HEK293 (cell line): ENCODE measurements around the gene ZSWIM3.

ENCODE experiments used
- CTCF ChIA-PET: fragments of 350-600 bp; formaldehyde crosslinking; extraction: SDS; loops from one replicate; lab custom pipeline; 2021; ENCODE audit warnings: antibody characterized with exemption; lab: Yijun Ruan, JAX
- POLR2A ChIA-PET: fragments of 300-600 bp; formaldehyde crosslinking; extraction: SDS; loops from one replicate; lab custom pipeline; 2020; ENCODE audit warnings: antibody characterized with exemption, inconsistent platforms; lab: Yijun Ruan, JAX
- H3K27ac ChIP-seq: fragments of 200-500 bp; sonication (Bioruptor generic); 2 replicates; pipeline ENCODE4 v1.5.1; 2014; ENCODE audit warnings: low read depth, low read length, control low read depth, inconsistent platforms; ENCODE audit errors: extremely low read depth
- H3K36me3 ChIP-seq, 2 experiments: fragments of 200-500 bp in 1 of 2; sonication (Bioruptor generic) in 1 of 2; 1 replicate in 1 of 2; 2 replicates in 1 of 2; pipeline ENCODE4 v1.5.1; 2014 to 2017; ENCODE audit warnings: inconsistent platforms in 2 of 2, low read length in 2 of 2; ENCODE audit not compliant: control insufficient read depth in 2 of 2, insufficient read depth in 1 of 2
- H3K4me1 ChIP-seq: fragments of 200-500 bp; sonication (Bioruptor generic); 2 replicates; pipeline ENCODE4 v1.5.1; 2014; ENCODE audit warnings: mild to moderate bottlenecking, low read length, inconsistent platforms; ENCODE audit not compliant: control insufficient read depth, insufficient read depth
- H3K4me3 ChIP-seq: 2 replicates; pipeline ENCODE4 v1.5.1; 2011; ENCODE audit warnings: low read depth, mild to moderate bottlenecking, control low read depth, low read length, moderate library complexity
- H3K9me3 ChIP-seq: fragments of 200-500 bp; sonication (Bioruptor generic); 2 replicates; pipeline ENCODE4 v1.5.1; 2014; ENCODE audit warnings: low read depth, low read length, inconsistent platforms; ENCODE audit not compliant: control insufficient read depth, insufficient read depth
- GLIS2 ChIP-seq: fragments of 450-650 bp; formaldehyde crosslinking; IDR thresholded peaks from 2 replicates; pipeline ENCODE4 v1.5.1; 2016; ENCODE audit warnings: missing biosample characterization, missing genetic modification characterization
- HIC1 ChIP-seq: fragments of 450-650 bp; formaldehyde crosslinking; IDR thresholded peaks from 2 replicates; pipeline ENCODE4 v1.5.1; 2016; ENCODE audit warnings: missing biosample characterization, missing genetic modification characterization
- HOXC10 ChIP-seq: sonication (generic); formaldehyde crosslinking; IDR thresholded peaks from 2 replicates; pipeline ENCODE4 v1.8.1; 2023; ENCODE audit warnings: mild to moderate bottlenecking, missing genetic modification reagents
- HOXD13 ChIP-seq: sonication (generic); formaldehyde crosslinking; IDR thresholded peaks from 2 replicates; pipeline ENCODE4 v1.8.0; 2022; ENCODE audit warnings: missing genetic modification reagents, borderline replicate concordance
- KLF7 ChIP-seq: fragments of 450-650 bp; formaldehyde crosslinking; IDR thresholded peaks from 2 replicates; pipeline ENCODE4 v1.5.1; 2016; ENCODE audit warnings: missing biosample characterization, missing genetic modification characterization, borderline replicate concordance
- PBX3 ChIP-seq: sonication (generic); formaldehyde crosslinking; IDR thresholded peaks from 2 replicates; pipeline ENCODE4 v1.8.1; 2022; ENCODE audit warnings: mild to moderate bottlenecking, moderate library complexity, missing genetic modification reagents
- PRDM4 ChIP-seq: fragments of 450-650 bp; formaldehyde crosslinking; IDR thresholded peaks from 2 replicates; pipeline ENCODE4 v1.5.1; 2017; ENCODE audit warnings: missing biosample characterization, missing genetic modification characterization
- SP2 ChIP-seq: fragments of 450-650 bp; formaldehyde crosslinking; IDR thresholded peaks from 2 replicates; pipeline ENCODE4 v1.5.1; 2016; ENCODE audit warnings: missing biosample characterization, missing genetic modification characterization
- ZBTB17 ChIP-seq: fragments of 450-650 bp; formaldehyde crosslinking; IDR thresholded peaks from 2 replicates; pipeline ENCODE4 v1.5.1; 2016; ENCODE audit warnings: missing biosample characterization, missing genetic modification characterization
- ZBTB48 ChIP-seq: fragments of 450-650 bp; formaldehyde crosslinking; IDR thresholded peaks from 2 replicates; pipeline ENCODE4 v1.5.1; 2016; ENCODE audit warnings: missing biosample characterization, missing genetic modification characterization
- ZFHX2 ChIP-seq: fragments of 450-650 bp; formaldehyde crosslinking; conservative IDR thresholded peaks from 2 replicates; pipeline ENCODE4 v1.5.1; 2016; ENCODE audit warnings: missing biosample characterization, missing genetic modification characterization
- ZFP69B ChIP-seq: fragments of 450-650 bp; formaldehyde crosslinking; IDR thresholded peaks from 2 replicates; pipeline ENCODE4 v1.5.1; 2016; ENCODE audit warnings: missing biosample characterization, missing genetic modification characterization
- ZNF202 ChIP-seq: fragments of 450-650 bp; formaldehyde crosslinking; IDR thresholded peaks from 2 replicates; pipeline ENCODE4 v1.5.1; 2016; ENCODE audit warnings: missing biosample characterization, missing genetic modification characterization, borderline replicate concordance
- ZNF335 ChIP-seq: fragments of 450-650 bp; formaldehyde crosslinking; conservative IDR thresholded peaks from 2 replicates; pipeline ENCODE4 v1.5.1; 2016; ENCODE audit warnings: missing biosample characterization, missing genetic modification characterization
- ZNF354C ChIP-seq: fragments of 450-650 bp; formaldehyde crosslinking; IDR thresholded peaks from 2 replicates; pipeline ENCODE4 v1.5.1; 2016; ENCODE audit warnings: missing biosample characterization, missing genetic modification characterization, low read depth, borderline replicate concordance
- ZNF366 ChIP-seq: fragments of 450-650 bp; formaldehyde crosslinking; conservative IDR thresholded peaks from 2 replicates; pipeline ENCODE4 v1.5.1; 2016; ENCODE audit warnings: missing biosample characterization, missing genetic modification characterization
- ZNF423 ChIP-seq: fragments of 450-650 bp; formaldehyde crosslinking; IDR thresholded peaks from 2 replicates; pipeline ENCODE4 v1.5.1; 2016; ENCODE audit warnings: missing biosample characterization, missing genetic modification characterization
- ZNF426 ChIP-seq: fragments of 450-650 bp; formaldehyde crosslinking; IDR thresholded peaks from 2 replicates; pipeline ENCODE4 v1.5.1; 2017; ENCODE audit warnings: missing biosample characterization, missing genetic modification characterization, mild to moderate bottlenecking, inconsistent platforms, moderate library complexity
- ZNF529 ChIP-seq: fragments of 450-650 bp; formaldehyde crosslinking; IDR thresholded peaks from 2 replicates; pipeline ENCODE4 v1.5.1; 2017; ENCODE audit warnings: missing genetic modification characterization, missing biosample characterization; ENCODE audit not compliant: insufficient replicate concordance
- ZNF548 ChIP-seq: fragments of 450-650 bp; formaldehyde crosslinking; IDR thresholded peaks from 2 replicates; pipeline ENCODE4 v1.5.1; 2016; ENCODE audit warnings: missing biosample characterization, missing genetic modification characterization
- ZNF549 ChIP-seq: fragments of 450-650 bp; IDR thresholded peaks from 2 replicates; pipeline ENCODE4 v1.5.1; 2018; ENCODE audit warnings: missing biosample characterization, missing genetic modification characterization, mild to moderate bottlenecking, inconsistent platforms, moderate library complexity
- ZNF555 ChIP-seq: fragments of 450-650 bp; formaldehyde crosslinking; conservative IDR thresholded peaks from 2 replicates; pipeline ENCODE4 v1.5.1; 2017; ENCODE audit warnings: missing biosample characterization, mild to moderate bottlenecking, missing genetic modification characterization, inconsistent platforms
- ZNF571 ChIP-seq: fragments of 450-650 bp; formaldehyde crosslinking; IDR thresholded peaks from 2 replicates; pipeline ENCODE4 v1.5.0; 2017; ENCODE audit warnings: missing biosample characterization, missing genetic modification characterization
- ZNF837 ChIP-seq: fragments of 450-650 bp; formaldehyde crosslinking; IDR thresholded peaks from 2 replicates; pipeline ENCODE4 v1.5.1; 2016; ENCODE audit warnings: missing biosample characterization, missing genetic modification characterization

Gene ZSWIM3

GRCh38 chr20:45888681-45889080 is 31.3 kb downstream of the ZSWIM3 start (continued):
- TF ChIP-seq PRDM4 (no peak), ZNF354C (tag by site-specific recombination) (no peak), ZNF837 (tag by site-specific recombination) (no peak), ZNF549 (tag by site-specific recombination) (no peak), ZBTB48 (tag by site-specific recombination) (no peak)

GRCh38 chr20:45890077-45890984 is 32.9 kb downstream of the ZSWIM3 start:
- ChIA-PET CTCF (interaction anchor here (0.8 to 1.6 kb wide), 4 partner anchors 9 to 91 kb away, joined by 3 to 7 read pairs (median 4); no protein-coding TSS in a partner anchor), POLR2A (interaction anchor here (0.8 to 2.0 kb wide), 5 partner anchors 9 to 44 kb away, joined by 3 to 16 read pairs (median 4); partner anchors contain the start of genes ACOT8, PCIF1, ZSWIM1 and ZSWIM3)
- Histone ChIP-seq H3K36me3 (peaks cover 0 to 46% of the 10 kb centered on the region in 2 experiments; a peak in 2 of 3 replicates), H3K4me1 (peaks cover 3% of the 10 kb centered on the region; the same call in 1 of the 2 replicates), H3K9me3 (no peaks in the 10 kb centered on the region), H3K27ac (no peak overlapping the region; the same call in 1 of the 2 replicates), H3K4me3 (peak overlapping the region; percentile 90)
- TF ChIP-seq HOXC10 (CRISPR knock-in tag), result no peak
- 0 out of 2 replicates have a peak, but pooled peaks have one; percentile 8 for TF ChIP-seq HIC1

GRCh38 chr20:45890985-45891983 is 33.9 kb downstream of the ZSWIM3 start, which contains the start of the genes CTSA and NEURL2:
Gene CTSA (plus strand): TSS chr20:45891335. CDS start chr20:45891569, 234 bp downstream.
Gene NEURL2 (minus strand): TSS chr20:45891208. CDS start chr20:45890991, 217 bp downstream.
- CTCF ChIA-PET, result interaction anchor here (0.5 to 1.6 kb wide), 6 partner anchors 9 to 92 kb away, joined by 3 to 7 read pairs (median 4); no protein-coding TSS in a partner anchor
- Histone ChIP-seq H3K4me1 (peaks cover 3% of the 10 kb centered on the region; the same call in 1 of the 2 replicates), H3K9me3 (no peaks in the 10 kb centered on the region), H3K4me3 (peak within 1 kb of the TSS; percentile 90), H3K36me3 (peaks cover 0 to 43% of the 10 kb centered on the region in 2 experiments; a peak in 2 of 3 replicates), H3K27ac (no peak within 1 kb of the TSS; the same call in 1 of the 2 replicates)
- POLR2A ChIA-PET, result interaction anchor here (0.8 to 2.0 kb wide), 5 partner anchors 10 to 43 kb away, joined by 3 to 16 read pairs (median 7); partner anchors contain the start of genes PCIF1 and ZSWIM1
- TF ChIP-seq ZNF529 (tag by site-specific recombination) (no peak), PBX3 (CRISPR knock-in tag) (no peak; the same call in 1 of the 2 replicates), GLIS2 (tag by site-specific recombination) (peak; percentile 97), ZNF366 (tag by site-specific recombination) (no peak), ZBTB17 (tag by site-specific recombination) (peak; percentile 98), ZNF571 (tag by site-specific recombination) (no peak), SP2 (tag by site-specific recombination) (peak; percentile 82), ZFHX2 (tag by site-specific recombination) (peak; percentile 79), ZNF335 (tag by site-specific recombination) (peak; percentile 96), ZNF555 (tag by site-specific recombination) (no peak), KLF7 (tag by site-specific recombination) (peak; percentile 93), HOXD13 (no peak), ZNF548 (tag by site-specific recombination) (no peak), ZFP69B (no peak), ZNF426 (tag by site-specific recombination) (no peak), ZNF202 (tag by site-specific recombination) (no peak), ZNF423 (no peak; the same call in 1 of the 2 replicates)
